ENCODE measurements around the gene TFG. TPM values are rescaled to one million over a fixed set of nuclear protein-coding genes. Genes with fewer than 3 reads are reported as not detected.

The TFG gene
- total RNA-seq, 2 donors from 2014 or later = 46.1 to 55.8 TPM

DNA sequence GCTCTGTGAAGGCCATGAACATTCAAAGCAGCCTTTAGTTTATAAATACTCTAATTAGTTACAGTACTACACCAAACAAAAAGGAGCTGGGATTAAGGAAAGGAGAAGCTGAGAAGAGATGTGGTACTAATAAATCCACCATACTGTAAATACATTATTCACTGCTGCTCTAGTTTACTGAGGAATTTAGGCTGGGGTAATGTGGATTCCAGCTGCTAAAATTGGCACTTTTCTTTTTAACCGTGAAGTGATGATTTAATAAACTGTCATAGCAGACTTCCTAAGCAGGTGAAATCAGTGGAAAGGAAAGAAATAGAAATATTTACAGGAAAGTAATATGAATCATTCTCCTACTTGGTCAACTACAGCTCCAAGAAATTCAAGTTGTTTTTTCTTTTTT is 88.7 kb downstream of the TFG start:
- no peak overlapping the region for H3K27ac ChIP-seq
- no peaks in the 10 kb centered on the region for H3K4me1 ChIP-seq
- intact Hi-C loops (cut with DNase I) = no loop called here
- TF ChIP-seq, protein P1, sequence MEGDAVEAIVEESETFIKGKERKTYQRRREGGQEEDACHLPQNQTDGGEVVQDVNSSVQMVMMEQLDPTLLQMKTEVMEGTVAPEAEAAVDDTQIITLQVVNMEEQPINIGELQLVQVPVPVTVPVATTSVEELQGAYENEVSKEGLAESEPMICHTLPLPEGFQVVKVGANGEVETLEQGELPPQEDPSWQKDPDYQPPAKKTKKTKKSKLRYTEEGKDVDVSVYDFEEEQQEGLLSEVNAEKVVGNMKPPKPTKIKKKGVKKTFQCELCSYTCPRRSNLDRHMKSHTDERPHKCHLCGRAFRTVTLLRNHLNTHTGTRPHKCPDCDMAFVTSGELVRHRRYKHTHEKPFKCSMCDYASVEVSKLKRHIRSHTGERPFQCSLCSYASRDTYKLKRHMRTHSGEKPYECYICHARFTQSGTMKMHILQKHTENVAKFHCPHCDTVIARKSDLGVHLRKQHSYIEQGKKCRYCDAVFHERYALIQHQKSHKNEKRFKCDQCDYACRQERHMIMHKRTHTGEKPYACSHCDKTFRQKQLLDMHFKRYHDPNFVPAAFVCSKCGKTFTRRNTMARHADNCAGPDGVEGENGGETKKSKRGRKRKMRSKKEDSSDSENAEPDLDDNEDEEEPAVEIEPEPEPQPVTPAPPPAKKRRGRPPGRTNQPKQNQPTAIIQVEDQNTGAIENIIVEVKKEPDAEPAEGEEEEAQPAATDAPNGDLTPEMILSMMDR (IDR thresholded peaks at IDR 0.05) = no peak
- no peak for TF ChIP-seq POLR2A (IDR thresholded peaks at IDR 0.05)
- 76 to 80% methylated on average over 1 of the region's 1 CpG for WGBS, 2 donors
- H3K36me3 ChIP-seq (replicated peaks in 1 of 2; ENCODE audit: insufficient read depth in 1 of 2, low read depth in 2 of 2) = no peaks in the 10 kb centered on the region
- DNase-seq (no peak), ATAC-seq (no peak)
- H3K27me3 ChIP-seq = no peaks in the 10 kb centered on the region
- H3K4me3 ChIP-seq = no peak overlapping the region
- H3K9me3 ChIP-seq = no peaks in the 10 kb centered on the region

Other genes starting within 250 kb of the TFG start
- gene TMEM45A, start 216.9 kb upstream of the TFG start, total RNA-seq = 10 to 100 TPM; 13.7 to 24.1 TPM
- not detected for gene ADGRG7, start 99.9 kb upstream of the TFG start, total RNA-seq

Data from body of pancreas (tissue), 4 donors.